ENCODE results near the gene PDS5A.

PDS5A gene

GRCh38 chr4:39900966-39901365 is 76.7 kb downstream of the PDS5A start:
- TF ChIP-seq CTCF (IDR thresholded peaks at IDR 0.05; ENCODE audit: low read depth, low read length), result no peak
- H3K9me3 ChIP-seq (ENCODE audit: severe bottlenecking), result no peaks in the 10 kb centered on the region
- H3K27me3 ChIP-seq (ENCODE audit: insufficient read depth, low read depth, severe bottlenecking), result no peaks in the 10 kb centered on the region
- peaks cover 91% of the 10 kb centered on the region for H3K36me3 ChIP-seq
- DNase-seq, result no peak
- H3K4me3 ChIP-seq (ENCODE audit: low read depth, low read length), result no peak overlapping the region
- no peak overlapping the region for H3K27ac ChIP-seq

GRCh38 chr4:39899291-39899690 is 78.4 kb downstream of the PDS5A start:
- H3K9me3 ChIP-seq (ENCODE audit: severe bottlenecking), result no peaks in the 10 kb centered on the region
- no peak for DNase-seq
- no peak overlapping the region for H3K4me3 ChIP-seq (ENCODE audit: low read depth, low read length)
- H3K36me3 ChIP-seq, result peaks cover 91% of the 10 kb centered on the region
- H3K27ac ChIP-seq, result no peak overlapping the region
- H3K27me3 ChIP-seq (ENCODE audit: insufficient read depth, low read depth, severe bottlenecking), result no peaks in the 10 kb centered on the region
- no peak for TF ChIP-seq CTCF (IDR thresholded peaks at IDR 0.05; ENCODE audit: low read depth, low read length)

GRCh38 chr4:39898015-39898414 is 79.7 kb downstream of the PDS5A start:
- Histone ChIP-seq H3K9me3 (ENCODE audit: severe bottlenecking) (no peaks in the 10 kb centered on the region), H3K36me3 (peaks cover 92% of the 10 kb centered on the region), H3K4me3 (ENCODE audit: low read depth, low read length) (no peak overlapping the region), H3K27ac (no peak overlapping the region), H3K27me3 (ENCODE audit: insufficient read depth, low read depth, severe bottlenecking) (no peaks in the 10 kb centered on the region)
- TF ChIP-seq CTCF (IDR thresholded peaks at IDR 0.05; ENCODE audit: low read depth, low read length), result no peak
- no peak for DNase-seq

- no peak overlapping the region for H3K27ac ChIP-seq
- no peaks in the 10 kb centered on the region for H3K9me3 ChIP-seq (ENCODE audit: severe bottlenecking)
- no peak for TF ChIP-seq CTCF (IDR thresholded peaks at IDR 0.05; ENCODE audit: low read depth, low read length)
- no peak for DNase-seq
- peaks cover 65% of the 10 kb centered on the region for H3K36me3 ChIP-seq
- H3K4me3 ChIP-seq (ENCODE audit: low read depth, low read length), result no peak overlapping the region
- no peaks in the 10 kb centered on the region for H3K27me3 ChIP-seq (ENCODE audit: insufficient read depth, low read depth, severe bottlenecking)
Measured at GRCh38 chr4:39893693-39894072, 84.0 kb downstream of the PDS5A start.

- H3K27ac ChIP-seq, result no peak overlapping the region; the same call in 1 of the 2 replicates
- TF ChIP-seq CTCF (IDR thresholded peaks at IDR 0.05; ENCODE audit: low read depth, low read length), result no peak
- no peak for DNase-seq
- H3K36me3 ChIP-seq, result peaks cover 65% of the 10 kb centered on the region
- no peaks in the 10 kb centered on the region for H3K27me3 ChIP-seq (ENCODE audit: insufficient read depth, low read depth, severe bottlenecking)
- no peaks in the 10 kb centered on the region for H3K9me3 ChIP-seq (ENCODE audit: severe bottlenecking)
- H3K4me3 ChIP-seq (ENCODE audit: low read depth, low read length), result no peak overlapping the region
Measured at GRCh38 chr4:39892988-39893692, 84.6 kb downstream of the PDS5A start.

GRCh38 chr4:39889226-39889625 is 88.5 kb downstream of the PDS5A start:
- DNase-seq, result no peak
- no peak overlapping the region for H3K4me3 ChIP-seq (ENCODE audit: low read depth, low read length)
- no peaks in the 10 kb centered on the region for H3K9me3 ChIP-seq (ENCODE audit: severe bottlenecking)
- no peak for TF ChIP-seq CTCF (IDR thresholded peaks at IDR 0.05; ENCODE audit: low read depth, low read length)
- peaks cover 62% of the 10 kb centered on the region for H3K36me3 ChIP-seq
- H3K27ac ChIP-seq, result peak overlapping the region; percentile 56
- H3K27me3 ChIP-seq (ENCODE audit: insufficient read depth, low read depth, severe bottlenecking), result no peaks in the 10 kb centered on the region
